Astrocyte (in vitro differentiated cells and primary cell): ENCODE measurements around the gene NKAIN4. TPM values are rescaled to one million over a fixed set of nuclear protein-coding genes. Genes with fewer than 3 reads are reported as not detected.

ENCODE experiments used
- DNase-seq: peaks from one replicate; pipeline ENCODE4 v3.0.0-alpha.2; 2010; ENCODE audit warnings: low read depth
- FAIRE-seq: peaks from 2 replicates; lab custom pipeline; 2011; peaks lifted over from hg19 to GRCh38; lab: Jason Lieb, UNC
- H2AFZ ChIP-seq: 2 replicates; pipeline ENCODE4 v1.6.0; 2012; ENCODE audit warnings: low read depth, low read length, inconsistent platforms
- H3K27ac ChIP-seq: 2 replicates; pipeline ENCODE4 v1.5.1; 2011; ENCODE audit warnings: low read depth, low read length, inconsistent platforms
- H3K27me3 ChIP-seq: 2 replicates; pipeline ENCODE4 v1.6.0; 2011; ENCODE audit warnings: low read length, inconsistent platforms; ENCODE audit not compliant: insufficient read depth
- H3K36me3 ChIP-seq: 2 replicates; pipeline ENCODE4 v1.5.1; 2011; ENCODE audit warnings: low read length, inconsistent platforms; ENCODE audit not compliant: insufficient read depth
- H3K4me1 ChIP-seq: 2 replicates; pipeline ENCODE4 v1.5.1; 2011; ENCODE audit warnings: low read length, inconsistent platforms; ENCODE audit not compliant: insufficient read depth
- H3K4me2 ChIP-seq: 2 replicates; pipeline ENCODE4 v1.6.0; 2012; ENCODE audit warnings: low read length, inconsistent platforms
- H3K4me3 ChIP-seq: 2 replicates; pipeline ENCODE4 v1.5.1; 2011; ENCODE audit warnings: low read depth, mild to moderate bottlenecking, low read length, inconsistent platforms; ENCODE audit not compliant: insufficient read depth
- H3K79me2 ChIP-seq: 2 replicates; pipeline ENCODE4 v1.6.0; 2012; ENCODE audit warnings: mild to moderate bottlenecking, low read length, inconsistent platforms; ENCODE audit not compliant: insufficient read depth
- H3K9ac ChIP-seq: 2 replicates; pipeline ENCODE4 v1.6.0; 2012; ENCODE audit warnings: mild to moderate bottlenecking, low read length, inconsistent platforms
- H3K9me3 ChIP-seq: 2 replicates; pipeline ENCODE4 v1.5.1; 2012; ENCODE audit warnings: low read depth, mild to moderate bottlenecking, low read length, inconsistent platforms; ENCODE audit not compliant: insufficient read depth
- H4K20me1 ChIP-seq: 2 replicates; pipeline ENCODE4 v1.6.0; 2012; ENCODE audit warnings: low read length, inconsistent platforms; ENCODE audit not compliant: insufficient read depth
- H3K27ac Mint-ChIP-seq: one replicate; pipeline ENCODE4 v1.8.0; 2021; ENCODE audit warnings: mild to moderate bottlenecking, mixed read lengths; ENCODE audit not compliant: unreplicated experiment
- H3K27me3 Mint-ChIP-seq: one replicate; pipeline ENCODE4 v1.8.0; 2021; ENCODE audit warnings: low read depth, mixed read lengths; ENCODE audit not compliant: unreplicated experiment
- H3K36me3 Mint-ChIP-seq: one replicate; pipeline ENCODE4 v1.8.0; 2021; ENCODE audit warnings: low read depth, mixed read lengths; ENCODE audit not compliant: unreplicated experiment
- H3K4me1 Mint-ChIP-seq: one replicate; pipeline ENCODE4 v1.8.0; 2021; ENCODE audit warnings: low read depth, mixed read lengths; ENCODE audit not compliant: unreplicated experiment
- H3K4me3 Mint-ChIP-seq: one replicate; pipeline ENCODE4 v1.8.0; 2021; ENCODE audit warnings: mild to moderate bottlenecking, moderate library complexity, mixed read lengths; ENCODE audit not compliant: unreplicated experiment
- H3K9me3 Mint-ChIP-seq: one replicate; pipeline ENCODE4 v1.8.0; 2021; ENCODE audit warnings: mild to moderate bottlenecking, mixed read lengths; ENCODE audit not compliant: unreplicated experiment
- EZH2 ChIP-seq: IDR thresholded peaks from 2 replicates; pipeline ENCODE4 v1.6.1; 2012; ENCODE audit warnings: mild to moderate bottlenecking, low read length, inconsistent platforms; ENCODE audit not compliant: insufficient read depth
- total RNA-seq: library from RNA; stranded (reverse); gene quantifications from 2 replicates; pipeline ENCODE4 v1.2.1, GENCODE V29; 2021
- TF ChIP-seq, protein P1 (sequence below): IDR thresholded peaks from 2 replicates; pipeline ENCODE4 v1.5.1; 2011; ENCODE audit warnings: low read depth, mild to moderate bottlenecking, inconsistent platforms, low read length, moderate library complexity; ENCODE audit not compliant: insufficient read depth

The NKAIN4 gene
- total RNA-seq, 1 donor from 2014 or later: 162 TPM

DNA sequence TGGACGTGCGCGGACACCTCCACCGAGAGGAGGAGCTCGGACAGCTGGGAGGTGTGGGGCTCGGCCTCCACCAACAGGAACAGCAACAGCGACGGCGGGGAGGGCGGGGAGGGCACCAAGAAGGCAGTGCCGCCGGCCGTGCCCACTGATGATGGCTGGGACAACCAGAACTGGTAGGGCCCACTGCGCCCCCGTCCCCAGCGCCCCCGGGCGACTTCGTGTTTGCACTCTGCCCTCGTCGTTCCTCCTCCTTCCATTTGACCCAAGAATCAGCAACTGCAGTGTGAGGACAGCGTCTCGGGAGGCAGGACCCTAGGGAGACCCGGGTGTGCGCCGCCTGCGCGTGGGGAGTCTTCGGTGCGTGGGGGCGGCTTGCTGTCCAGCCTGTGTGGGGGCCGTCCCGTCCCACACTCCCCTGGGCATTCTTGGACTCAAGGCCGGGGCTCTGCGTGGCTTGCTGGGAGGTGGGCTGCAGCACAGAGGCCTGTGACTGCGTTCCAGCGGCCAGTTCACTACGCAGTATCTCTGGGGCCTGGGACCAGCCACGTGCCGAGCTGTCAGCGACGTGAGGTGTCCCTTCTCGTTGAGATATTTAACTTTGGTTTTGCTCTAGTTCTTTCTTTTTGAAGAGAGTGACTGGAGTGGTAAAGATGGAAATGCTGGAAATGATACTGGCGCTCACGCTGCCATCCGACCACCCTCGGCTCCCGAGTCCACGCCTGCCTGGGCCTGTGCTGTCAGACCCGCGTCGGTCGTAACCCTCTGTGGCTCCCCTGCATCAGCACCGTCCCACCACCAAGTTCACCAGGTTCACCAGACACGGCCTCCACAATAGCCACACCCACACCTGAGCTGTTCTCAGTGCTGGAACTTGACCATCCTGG lies 33.7 kb upstream of the NKAIN4 start:
- TF ChIP-seq, protein P1, sequence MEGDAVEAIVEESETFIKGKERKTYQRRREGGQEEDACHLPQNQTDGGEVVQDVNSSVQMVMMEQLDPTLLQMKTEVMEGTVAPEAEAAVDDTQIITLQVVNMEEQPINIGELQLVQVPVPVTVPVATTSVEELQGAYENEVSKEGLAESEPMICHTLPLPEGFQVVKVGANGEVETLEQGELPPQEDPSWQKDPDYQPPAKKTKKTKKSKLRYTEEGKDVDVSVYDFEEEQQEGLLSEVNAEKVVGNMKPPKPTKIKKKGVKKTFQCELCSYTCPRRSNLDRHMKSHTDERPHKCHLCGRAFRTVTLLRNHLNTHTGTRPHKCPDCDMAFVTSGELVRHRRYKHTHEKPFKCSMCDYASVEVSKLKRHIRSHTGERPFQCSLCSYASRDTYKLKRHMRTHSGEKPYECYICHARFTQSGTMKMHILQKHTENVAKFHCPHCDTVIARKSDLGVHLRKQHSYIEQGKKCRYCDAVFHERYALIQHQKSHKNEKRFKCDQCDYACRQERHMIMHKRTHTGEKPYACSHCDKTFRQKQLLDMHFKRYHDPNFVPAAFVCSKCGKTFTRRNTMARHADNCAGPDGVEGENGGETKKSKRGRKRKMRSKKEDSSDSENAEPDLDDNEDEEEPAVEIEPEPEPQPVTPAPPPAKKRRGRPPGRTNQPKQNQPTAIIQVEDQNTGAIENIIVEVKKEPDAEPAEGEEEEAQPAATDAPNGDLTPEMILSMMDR: no peak
- TF ChIP-seq EZH2: no peak
- Histone ChIP-seq H3K9ac (no peak overlapping the region), H4K20me1 (peaks cover 91% of the 10 kb centered on the region), H3K27me3 (no peaks in the 10 kb centered on the region), H2AFZ (no peak overlapping the region), H3K27ac (no peak overlapping the region), H3K36me3 (peaks cover 2% of the 10 kb centered on the region), H3K79me2 (peaks cover 11% of the 10 kb centered on the region), H3K4me1 (no peaks in the 10 kb centered on the region), H3K4me3 (no peak overlapping the region), H3K4me2 (no peak overlapping the region), H3K9me3 (no peaks in the 10 kb centered on the region)
- no peak overlapping the region for H3K4me3 Mint-ChIP-seq
- peaks cover 5% of the 10 kb centered on the region for H3K4me1 Mint-ChIP-seq
- H3K36me3 Mint-ChIP-seq: peaks cover 3% of the 10 kb centered on the region
- H3K27me3 Mint-ChIP-seq: no peaks in the 10 kb centered on the region
- peak overlapping the region; percentile 41 for H3K27ac Mint-ChIP-seq
- H3K9me3 Mint-ChIP-seq: no peaks in the 10 kb centered on the region
- no peak for DNase-seq
- no peak for FAIRE-seq

DNA sequence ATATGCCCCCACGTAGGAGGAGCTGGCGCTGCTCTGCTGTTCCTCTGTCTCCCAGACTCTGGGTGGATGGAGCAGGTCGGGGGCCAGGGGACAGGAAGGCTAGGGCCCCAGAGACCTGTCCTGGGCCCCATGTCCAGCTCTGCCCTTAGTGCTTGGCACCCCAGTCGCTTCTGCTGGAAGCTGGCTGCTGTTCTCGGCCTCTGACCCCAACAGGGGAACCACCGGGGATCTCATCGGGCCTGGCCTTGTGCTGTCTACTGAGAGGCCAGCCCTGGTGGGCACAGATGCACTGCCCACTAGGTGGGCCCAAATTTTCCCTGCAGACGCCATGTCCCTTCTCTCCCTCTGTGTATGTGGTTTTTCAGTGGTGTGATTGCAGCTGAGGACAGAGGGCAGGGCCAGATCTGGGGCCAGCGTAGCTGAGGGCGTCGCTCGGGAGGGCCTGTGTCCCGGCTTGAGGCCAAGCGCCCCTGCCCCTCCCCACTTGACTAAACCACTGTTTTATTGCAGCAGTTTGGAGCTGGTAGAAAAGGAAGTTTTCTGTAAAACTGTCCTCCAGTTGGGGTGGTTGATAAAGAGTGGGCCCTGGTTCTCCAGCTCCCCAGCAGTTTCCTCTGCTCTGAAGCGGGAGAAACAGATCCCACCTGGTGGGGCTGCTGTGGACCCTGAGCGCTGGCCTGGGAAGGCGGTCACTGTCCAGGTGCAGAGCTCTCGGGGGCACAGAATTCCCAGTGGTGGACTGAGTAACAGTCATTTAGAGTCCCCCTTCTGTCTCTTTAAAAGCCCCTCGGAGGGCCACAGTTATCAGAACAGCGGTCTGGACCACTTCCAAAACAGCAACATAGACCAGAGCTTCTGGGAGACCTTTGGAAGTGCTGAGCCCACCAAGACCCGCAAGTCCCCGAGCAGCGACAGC lies 32.8 kb upstream of the NKAIN4 start:
- no peak overlapping the region for H3K4me3 ChIP-seq
- no peak overlapping the region for H2AFZ ChIP-seq
- H3K79me2 ChIP-seq: peaks cover 15% of the 10 kb centered on the region
- FAIRE-seq: no peak
- H4K20me1 ChIP-seq: peaks cover 95% of the 10 kb centered on the region
- DNase-seq: no peak
- H3K4me2 ChIP-seq: no peak overlapping the region
- TF ChIP-seq, protein P1: no peak
- no peak for TF ChIP-seq EZH2
- no peaks in the 10 kb centered on the region for H3K27me3 ChIP-seq
- H3K9ac ChIP-seq: no peak overlapping the region
- Mint-ChIP-seq H3K4me1 (peaks cover 2% of the 10 kb centered on the region), H3K4me3 (no peak overlapping the region), H3K27ac (peak overlapping the region; percentile 41), H3K36me3 (peaks cover 3% of the 10 kb centered on the region), H3K27me3 (no peaks in the 10 kb centered on the region), H3K9me3 (no peaks in the 10 kb centered on the region)
- no peaks in the 10 kb centered on the region for H3K9me3 ChIP-seq
- H3K4me1 ChIP-seq: no peaks in the 10 kb centered on the region
- no peak overlapping the region for H3K27ac ChIP-seq
- H3K36me3 ChIP-seq: peaks cover 6% of the 10 kb centered on the region
